ENCODE data around the gene CFAP68. TPM values are rescaled to one million over a fixed set of nuclear protein-coding genes. Genes with fewer than 3 reads are reported as not detected.

CFAP68 gene
- total and polyA plus RNA-seq, 2 of the 8 experiments (the other 6 are each of a cell fraction or from before 2014, with no cell fraction given) = 21.4 to 43.1 TPM

DNA sequence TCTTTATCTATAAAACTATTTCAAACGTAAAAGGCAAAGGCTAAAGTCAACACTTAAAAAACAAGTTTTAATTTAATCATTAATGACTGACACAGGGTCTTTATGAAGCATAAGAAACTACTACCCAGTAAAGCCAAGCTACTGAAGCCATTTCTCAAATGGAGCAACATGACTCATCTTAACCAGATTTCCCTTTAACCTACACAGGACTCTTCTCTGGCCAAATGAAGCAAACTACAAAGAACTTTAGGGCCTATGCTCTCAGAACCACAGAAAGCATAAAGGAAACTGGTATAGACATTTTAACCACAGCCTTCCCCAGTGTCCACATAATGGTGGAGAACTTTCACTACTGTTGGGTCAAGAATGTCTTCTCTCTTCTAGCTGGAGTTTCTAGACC is 42.6 kb upstream of the CFAP68 start:
- no peak overlapping the region for H2BK20ac ChIP-seq (ENCODE audit: low read length)
- H3K9ac ChIP-seq (replicated peaks in 1 of 4; ENCODE audit: extremely low read depth in 1 of 4, low read depth in 3 of 4, low read length in 3 of 4) = no peak overlapping the region
- no peak overlapping the region for H2AK5ac ChIP-seq (ENCODE audit: low read depth, low read length)
- ChIA-PET CTCF (ENCODE audit: partially characterized antibody) (interaction anchor here (0.6 to 1.3 kb wide), 3 partner anchors 60 to 235 kb away, joined by 3 to 6 read pairs (median 3); no protein-coding TSS in a partner anchor), POLR2A (ENCODE audit: partially characterized antibody) (no interaction called here)
- H4K8ac ChIP-seq (ENCODE audit: extremely low read depth, insufficient read depth, low read length) = no peak overlapping the region
- no peaks in the 10 kb centered on the region; a peak in 2 of 8 replicates for H3K36me3 ChIP-seq (ENCODE audit: control insufficient read depth in 2 of 4, insufficient read depth in 4 of 4, low read length in 3 of 4)
- H3K23me2 ChIP-seq (ENCODE audit: low read depth, low read length) = no peaks in the 10 kb centered on the region
- FAIRE-seq (no peak), DNase-seq (ENCODE audit: low read depth in 1 of 2, low spot score in 2 of 2) (no peak)
- no peak overlapping the region for H3K27ac ChIP-seq (ENCODE audit: low read depth, low read length)
- no peaks in the 10 kb centered on the region for H3K79me2 ChIP-seq (ENCODE audit: control insufficient read depth in 1 of 2, insufficient read depth in 2 of 2, low read length in 2 of 2)
- no peak overlapping the region for H3K23ac ChIP-seq (ENCODE audit: insufficient read length)
- no peaks in the 10 kb centered on the region for H3K27me3 ChIP-seq (replicated peaks in 1 of 4; ENCODE audit: control insufficient read depth in 3 of 4, extremely low read depth in 1 of 4, insufficient read depth in 3 of 4, low read length in 3 of 4)
- H3K18ac ChIP-seq (ENCODE audit: extremely low read depth, low read length) = no peak overlapping the region
- no peaks in the 10 kb centered on the region for H3K79me1 ChIP-seq (ENCODE audit: low read depth, low read length)
- no peak overlapping the region for H3K14ac ChIP-seq (ENCODE audit: insufficient read length)
- H2BK5ac ChIP-seq (ENCODE audit: low read depth, low read length) = no peak overlapping the region
- H3K9me3 ChIP-seq (ENCODE audit: insufficient read depth in 2 of 2, low read depth in 1 of 2, low read length in 1 of 2) = no peaks in the 10 kb centered on the region
- H2BK15ac ChIP-seq (ENCODE audit: low read length) = no peak overlapping the region
- peaks cover 0 to 7% (median 3%) of the 10 kb centered on the region in 4 experiments; a peak in 2 of 7 replicates for H3K4me1 ChIP-seq (replicated peaks in 1 of 4; ENCODE audit: control insufficient read depth in 3 of 4, insufficient read depth in 4 of 4, low read length in 3 of 4)
- H2BK12ac ChIP-seq (ENCODE audit: low read depth, low read length) = no peak overlapping the region
- H3K4ac ChIP-seq (replicated peaks; ENCODE audit: insufficient read length, low read depth, low read length) = no peak overlapping the region
- 88% methylated on average over 1 of the region's 1 CpG; no CpG with 5 or more reads in 1 of the 2 experiments for WGBS, 2 experiments (ENCODE audit: extremely low coverage in 1 of 2, insufficient coverage in 1 of 2, insufficient read length in 1 of 2, insufficient replicate concordance in 2 of 2, low coverage in 1 of 2, low lambda C conversion rate in 2 of 2, missing lambda C conversion rate in 1 of 2)
- no peak overlapping the region for H2BK120ac ChIP-seq (replicated peaks; ENCODE audit: low read depth, low read length)
- no peak overlapping the region for H3K4me2 ChIP-seq (ENCODE audit: insufficient read depth in 1 of 2, low read depth in 2 of 2, low read length in 2 of 2)
- H3K4me3 ChIP-seq (ENCODE audit: extremely low read depth in 1 of 4, insufficient read depth in 2 of 4, low read depth in 3 of 4, low read length in 4 of 4) = no peak overlapping the region
- H3K56ac ChIP-seq (replicated peaks; ENCODE audit: insufficient read length, low read depth, low read length) = no peak overlapping the region
- H4K20me1 ChIP-seq (replicated peaks in 1 of 2; ENCODE audit: control insufficient read depth in 1 of 2, insufficient read depth in 2 of 2, low read length in 2 of 2) = no peaks in the 10 kb centered on the region
- H4K91ac ChIP-seq (replicated peaks; ENCODE audit: insufficient read length, low read length) = no peak overlapping the region
- H4K5ac ChIP-seq (ENCODE audit: insufficient read length, low read depth, low read length) = no peak overlapping the region
- H2AFZ ChIP-seq (ENCODE audit: low read length) = no peak overlapping the region
- TF ChIP-seq RAD21 (IDR thresholded peaks at IDR 0.05 in 1 of 2, conservative IDR thresholded peaks at IDR 0.05 in 1 of 2; ENCODE audit: low read depth in 2 of 2, low read length in 2 of 2) (no peak), CTBP2 (IDR thresholded peaks at IDR 0.05; ENCODE audit: borderline replicate concordance, insufficient read depth, insufficient read length, low read length) (no peak), CBX5 (IDR thresholded peaks at IDR 0.05; ENCODE audit: low read depth, low read length) (no peak), SIN3A (conservative IDR thresholded peaks at IDR 0.05 in 1 of 2, IDR thresholded peaks at IDR 0.05 in 1 of 2; ENCODE audit: low read depth in 1 of 2, low read length in 2 of 2) (no peak), CREB1 (IDR thresholded peaks at IDR 0.05) (no peak), KDM4A (IDR thresholded peaks at IDR 0.05; ENCODE audit: low read depth, low read length, severe bottlenecking) (no peak), EP300 (IDR thresholded peaks at IDR 0.05; ENCODE audit: borderline replicate concordance in 1 of 2, low read depth in 2 of 2, low read length in 2 of 2) (no peak), JUN (IDR thresholded peaks at IDR 0.05; ENCODE audit: low read depth, low read length) (no peak), SUZ12 (IDR thresholded peaks at IDR 0.05; ENCODE audit: low read length) (no peak), TCF12 (IDR thresholded peaks at IDR 0.05; ENCODE audit: low read depth, low read length) (no peak), ASH2L (IDR thresholded peaks at IDR 0.05; ENCODE audit: low read length) (no peak), CBX8 (IDR thresholded peaks at IDR 0.05; ENCODE audit: borderline replicate concordance, low read depth, low read length) (no peak)
- TF ChIP-seq, protein P1, sequence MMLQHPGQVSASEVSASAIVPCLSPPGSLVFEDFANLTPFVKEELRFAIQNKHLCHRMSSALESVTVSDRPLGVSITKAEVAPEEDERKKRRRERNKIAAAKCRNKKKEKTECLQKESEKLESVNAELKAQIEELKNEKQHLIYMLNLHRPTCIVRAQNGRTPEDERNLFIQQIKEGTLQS (IDR thresholded peaks at IDR 0.05; ENCODE audit: insufficient read depth, low read depth, low read length) = no peak
